HepG2 (cell line): Measurements from ENCODE around the gene RIPOR3. TPM values are rescaled to one million over a fixed set of nuclear protein-coding genes. Genes with fewer than 3 reads are reported as not detected.

Experiments
- ATAC-seq: fragments of 200-7000 bp; cut with Tn5 transposase; 3 replicates; pipeline ENCODE4 v1.9.1; 2020; ENCODE audit warnings: mild to moderate bottlenecking, moderate library complexity
- BruUV-seq: library from RNA; stranded (reverse); fragments of 400-500 nt; replicated peaks from 2 replicates; lab custom pipeline; 2021; lab: Mats Ljungman, UMichigan
- CTCF ChIA-PET: fragments of 300-600 bp; formaldehyde crosslinking; extraction: SDS; loops from one replicate; lab custom pipeline; 2021; ENCODE audit warnings: low total read pairs, inconsistent platforms, low intra/inter-chr PET ratio; lab: Yijun Ruan, JAX
- POLR2A ChIA-PET: fragments of 350-600 bp; sonication (Branson Sonifier 250); formaldehyde crosslinking; loops from one replicate; lab custom pipeline; 2020; ENCODE audit warnings: antibody characterized with exemption, inconsistent platforms; lab: Yijun Ruan, JAX
- DNase-seq: peaks from one replicate; pipeline ENCODE4 v3.0.0-alpha.2; 2015; ENCODE audit warnings: low spot score
- FAIRE-seq: peaks from 3 replicates; lab custom pipeline; 2011; peaks lifted over from hg19 to GRCh38; lab: Jason Lieb, UNC
- H2AFZ ChIP-seq: one replicate; pipeline ENCODE4 v1.6.1; 2011; ENCODE audit warnings: low read length, inconsistent platforms
- H3K27ac ChIP-seq: fragments of 300-600 bp; 3 replicates; pipeline ENCODE4 v1.8.0; 2011; ENCODE audit warnings: mixed run types, mild to moderate bottlenecking, mixed read lengths, low read length, inconsistent platforms; ENCODE audit not compliant: insufficient read depth; ENCODE audit errors: extremely low read length
- H3K27me3 ChIP-seq, 2 experiments: fragments of 200-600 bp in 1 of 2; 2 replicates in 1 of 2; 3 replicates in 1 of 2; pipeline versions ENCODE4 v1.6.0 to v1.8.0; 2011; ENCODE audit warnings: low read length in 2 of 2, mild to moderate bottlenecking in 2 of 2, moderate library complexity in 2 of 2, inconsistent platforms in 1 of 2; ENCODE audit not compliant: insufficient read depth in 2 of 2, control insufficient read depth in 1 of 2
- H3K36me3 ChIP-seq, 2 experiments: fragments of 200-600 bp in 1 of 2; replicated peaks in 1 of 2; 2 replicates in 1 of 2; 3 replicates in 1 of 2; pipeline versions ENCODE4 v1.5.1 to v1.8.0; 2011; ENCODE audit warnings: low read length in 2 of 2, inconsistent platforms in 1 of 2; ENCODE audit not compliant: insufficient read depth in 2 of 2, control insufficient read depth in 1 of 2
- H3K4me1 ChIP-seq: 2 replicates; pipeline ENCODE4 v1.5.1; 2012; ENCODE audit warnings: low read length, inconsistent platforms; ENCODE audit not compliant: insufficient read depth
- H3K4me2 ChIP-seq: 2 replicates; pipeline ENCODE4 v1.6.0; 2011; ENCODE audit warnings: low read depth, low read length, inconsistent platforms
- H3K4me3 ChIP-seq, 3 experiments: fragments of 200-600 bp in 1 of 3; sonication (generic), shearing (Covaris generic) in 1 of 3; replicated peaks in 1 of 3; 2 replicates each; pipeline ENCODE4 v1.5.1; 2011 to 2016; ENCODE audit warnings: low read length in 3 of 3, inconsistent platforms in 2 of 3, low read depth in 2 of 3, mild to moderate bottlenecking in 2 of 3, control low read depth in 1 of 3, mixed read lengths in 1 of 3; ENCODE audit not compliant: insufficient read depth in 1 of 3
- H3K79me2 ChIP-seq: one replicate; pipeline ENCODE4 v1.6.1; 2011; ENCODE audit warnings: low read length, inconsistent platforms; ENCODE audit not compliant: insufficient read depth
- H3K9ac ChIP-seq: 2 replicates; pipeline ENCODE4 v1.6.0; 2011; ENCODE audit warnings: mild to moderate bottlenecking, low read depth, low read length, inconsistent platforms; ENCODE audit not compliant: insufficient read depth
- H3K9me3 ChIP-seq: 2 replicates; pipeline ENCODE4 v1.5.1; 2012; ENCODE audit warnings: mild to moderate bottlenecking, low read length
- H4K20me1 ChIP-seq: 2 replicates; pipeline ENCODE4 v1.6.0; 2011; ENCODE audit warnings: inconsistent platforms, mild to moderate bottlenecking, low read length, moderate library complexity; ENCODE audit not compliant: insufficient read depth
- BRCA1 ChIP-seq: sonication (generic); formaldehyde crosslinking; IDR thresholded peaks from 2 replicates; pipeline ENCODE4 v1.4.0; 2020; ENCODE audit warnings: missing genetic modification reagents
- RBAK ChIP-seq: sonication (generic); formaldehyde crosslinking; IDR thresholded peaks from 2 replicates; pipeline ENCODE4 v1.5.1; 2020; ENCODE audit warnings: mild to moderate bottlenecking, missing genetic modification reagents
- TARDBP ChIP-seq: sonication (generic); formaldehyde crosslinking; IDR thresholded peaks from 2 replicates; pipeline ENCODE4 v1.8.0; 2022; ENCODE audit warnings: mild to moderate bottlenecking, missing genetic modification reagents
- ZNF207 ChIP-seq: fragments of 450-650 bp; IDR thresholded peaks from 2 replicates; pipeline ENCODE4 v1.6.1; 2016; ENCODE audit warnings: antibody characterized with exemption, borderline replicate concordance
- ZNF652 ChIP-seq: IDR thresholded peaks from 2 replicates; pipeline ENCODE4 v1.6.1; 2016; ENCODE audit warnings: low read depth, borderline replicate concordance
- ZNF660 ChIP-seq: sonication (generic); formaldehyde crosslinking; IDR thresholded peaks from 2 replicates; pipeline ENCODE4 v1.5.1; 2020; ENCODE audit warnings: mild to moderate bottlenecking, low read depth, missing genetic modification reagents, borderline replicate concordance
- ZNF678 ChIP-seq: sonication (generic); formaldehyde crosslinking; IDR thresholded peaks from 2 replicates; pipeline ENCODE4 v1.4.0; 2020; ENCODE audit warnings: mild to moderate bottlenecking, missing genetic modification reagents
- ZNF841 ChIP-seq: sonication (generic); formaldehyde crosslinking; IDR thresholded peaks from 2 replicates; pipeline ENCODE4 v1.8.1; 2023; ENCODE audit warnings: missing genetic modification reagents, borderline replicate concordance
- WGBS: methylation state at CpG from one replicate; pipeline ENCODE4 v1.1.6; 2017; ENCODE audit warnings: low lambda C conversion rate; 5-methylcytosine and 5-hydroxymethylcytosine counted together
- in situ Hi-C: cut with HindIII; loops from 2 replicates; pipeline ENCODE4 v1.10.0; 2017; ENCODE audit warnings: low pct_unique_long_range_greater_than_20kb; ENCODE audit not compliant: extremely low pct_ligation_motif_present
- intact Hi-C: fragments of 100-400 bp; cut with micrococcal nuclease; formaldehyde crosslinking; loops from one replicate; pipeline ENCODE4 v1.10.0; 2022; ENCODE audit not compliant: unreplicated experiment
- polyA plus RNA-seq, 8 experiments: library from polyadenylated mRNA; depleted of rRNA in 3 of 8; stranded (reverse) in 7 of 8; unstranded in 1 of 8; fragments of >200 nt; fragmentation: Illumina TruSeq in 4 of 8; extraction: Trizol in 4 of 8; gene quantifications; 2 replicates each; pipeline versions ENCODE4 v1.2.1 to v1.2.3, GENCODE V29; 2011 to 2016; ENCODE audit warnings: low read depth in 4 of 8, missing spikeins in 1 of 8, mixed read lengths in 1 of 8; ENCODE audit not compliant: insufficient read depth in 1 of 8
- total RNA-seq, 5 experiments: library from RNA; depleted of rRNA; stranded (reverse); fragments of >200 nt; fragmentation: Illumina TruSeq; extraction: Trizol; gene quantifications; 2 replicates each; pipeline ENCODE4 v1.2.3, GENCODE V29; 2016; ENCODE audit warnings: low read depth in 1 of 5
- TF ChIP-seq, protein P1 (sequence below): IDR thresholded peaks from 2 replicates; pipeline ENCODE4 v1.6.1; 2016; ENCODE audit warnings: low read depth
- TF ChIP-seq, protein P2 (sequence below): sonication (generic); formaldehyde crosslinking; conservative IDR thresholded peaks from 2 replicates; pipeline ENCODE4 v1.4.0; 2020; ENCODE audit warnings: missing genetic modification reagents
- TF ChIP-seq, protein P3 (sequence below): sonication (generic); formaldehyde crosslinking; IDR thresholded peaks from 2 replicates; pipeline ENCODE4 v1.5.0; 2020; ENCODE audit warnings: mild to moderate bottlenecking, missing genetic modification reagents
- TF ChIP-seq, protein P4 (sequence below): sonication (generic); formaldehyde crosslinking; IDR thresholded peaks from 2 replicates; pipeline ENCODE4 v1.4.0; 2020; ENCODE audit warnings: missing genetic modification reagents
- TF ChIP-seq, protein P5 (sequence below): sonication (generic); formaldehyde crosslinking; IDR thresholded peaks from 2 replicates; pipeline ENCODE4 v1.9.0; 2021; ENCODE audit warnings: missing genetic modification reagents, borderline replicate concordance

Gene RIPOR3
- total and polyA plus RNA-seq, 2 of the 13 experiments (the other 11 are each of a cell fraction or from before 2014, with no cell fraction given) = 0.18 TPM; not detected in 1

DNA sequence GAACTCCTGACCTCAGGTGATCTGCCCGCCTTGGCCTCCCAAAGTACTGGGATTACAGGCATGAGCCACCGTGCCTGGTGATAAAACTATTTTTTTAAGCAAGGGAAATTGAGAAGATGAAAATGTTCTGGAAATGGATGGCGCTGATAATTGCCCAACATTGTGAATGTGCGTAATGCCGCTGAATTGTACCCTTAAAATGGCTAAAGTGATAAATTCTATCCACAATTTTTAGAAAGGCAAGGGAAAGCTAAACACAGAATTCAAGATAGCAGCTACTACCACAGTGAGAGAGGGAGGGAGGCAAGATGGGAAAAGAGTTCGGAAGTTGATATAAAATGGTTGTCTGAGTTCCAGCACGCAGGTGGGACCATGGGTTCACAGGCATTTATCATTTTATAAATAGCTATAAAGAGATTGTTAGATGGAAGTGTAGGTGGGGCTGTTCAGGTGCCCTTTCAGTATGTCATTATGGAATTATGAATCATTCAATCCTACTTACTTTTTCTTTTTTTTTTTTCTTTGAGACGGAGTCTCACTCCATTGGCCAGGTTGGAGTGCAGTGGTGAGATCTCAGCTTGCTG, 8.3 kb downstream of the RIPOR3 start (continued):
- TF ChIP-seq, protein P1, sequence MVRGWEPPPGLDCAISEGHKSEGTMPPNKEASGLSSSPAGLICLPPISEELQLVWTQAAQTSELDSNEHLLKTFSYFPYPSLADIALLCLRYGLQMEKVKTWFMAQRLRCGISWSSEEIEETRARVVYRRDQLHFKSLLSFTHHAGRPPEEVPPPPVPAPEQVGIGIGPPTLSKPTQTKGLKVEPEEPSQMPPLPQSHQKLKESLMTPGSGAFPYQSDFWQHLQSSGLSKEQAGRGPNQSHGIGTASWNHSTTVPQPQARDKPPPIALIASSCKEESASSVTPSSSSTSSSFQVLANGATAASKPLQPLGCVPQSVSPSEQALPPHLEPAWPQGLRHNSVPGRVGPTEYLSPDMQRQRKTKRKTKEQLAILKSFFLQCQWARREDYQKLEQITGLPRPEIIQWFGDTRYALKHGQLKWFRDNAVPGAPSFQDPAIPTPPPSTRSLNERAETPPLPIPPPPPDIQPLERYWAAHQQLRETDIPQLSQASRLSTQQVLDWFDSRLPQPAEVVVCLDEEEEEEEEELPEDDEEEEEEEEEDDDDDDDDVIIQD (CRISPR knock-in tag) = no peak
- no peak for TF ChIP-seq ZNF678 (CRISPR knock-in tag)
- no peak for TF ChIP-seq BRCA1 (CRISPR knock-in tag)
- TF ChIP-seq, all 625 proteins: peak for 0

DNA sequence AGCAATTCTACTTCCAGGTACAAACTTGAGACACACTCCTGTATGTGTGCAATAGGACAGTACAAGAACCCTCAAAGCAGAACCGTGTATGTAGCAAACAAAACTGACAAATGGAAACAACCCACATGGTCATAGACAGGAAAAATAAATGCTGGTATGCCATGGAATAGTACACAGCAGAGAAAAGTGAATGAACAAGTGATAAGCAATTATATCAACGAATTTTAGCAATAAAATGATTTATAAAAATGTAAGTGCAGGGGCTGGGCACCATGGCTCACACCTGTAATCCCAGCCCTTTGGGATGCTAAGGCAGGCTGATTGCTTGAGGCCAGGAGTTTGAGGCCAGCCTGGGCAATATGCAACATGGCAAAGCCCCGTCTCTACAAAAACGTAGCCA, 9.3 kb downstream of the RIPOR3 start:
- FAIRE-seq (no peak), DNase-seq (no peak), ATAC-seq (no peak)
- Histone ChIP-seq H3K27ac (no peak overlapping the region), H4K20me1 (no peaks in the 10 kb centered on the region), H3K4me1 (peaks cover 45% of the 10 kb centered on the region), H3K27me3 (no peaks in the 10 kb centered on the region), H3K4me3 (no peak overlapping the region), H3K9ac (no peak overlapping the region), H3K36me3 (no peaks in the 10 kb centered on the region), H3K9me3 (no peaks in the 10 kb centered on the region), H2AFZ (no peak overlapping the region), H3K4me2 (no peak overlapping the region), H3K79me2 (no peaks in the 10 kb centered on the region)
- POLR2A ChIA-PET = no interaction called here
- WGBS = 32% methylated on average over 4 of the region's 4 CpGs
- in situ Hi-C loops = no loop called here
- CTCF ChIA-PET = no interaction called here
- intact Hi-C loops = no loop called here
- no TSS peak for BruUV-seq
- TF ChIP-seq ZNF841 (no peak), TARDBP (CRISPR knock-in tag) (no peak), RBAK (CRISPR knock-in tag) (no peak), ZNF660 (no peak), ZNF652 (CRISPR knock-in tag) (no peak), ZNF207 (no peak)
- TF ChIP-seq, protein P2, sequence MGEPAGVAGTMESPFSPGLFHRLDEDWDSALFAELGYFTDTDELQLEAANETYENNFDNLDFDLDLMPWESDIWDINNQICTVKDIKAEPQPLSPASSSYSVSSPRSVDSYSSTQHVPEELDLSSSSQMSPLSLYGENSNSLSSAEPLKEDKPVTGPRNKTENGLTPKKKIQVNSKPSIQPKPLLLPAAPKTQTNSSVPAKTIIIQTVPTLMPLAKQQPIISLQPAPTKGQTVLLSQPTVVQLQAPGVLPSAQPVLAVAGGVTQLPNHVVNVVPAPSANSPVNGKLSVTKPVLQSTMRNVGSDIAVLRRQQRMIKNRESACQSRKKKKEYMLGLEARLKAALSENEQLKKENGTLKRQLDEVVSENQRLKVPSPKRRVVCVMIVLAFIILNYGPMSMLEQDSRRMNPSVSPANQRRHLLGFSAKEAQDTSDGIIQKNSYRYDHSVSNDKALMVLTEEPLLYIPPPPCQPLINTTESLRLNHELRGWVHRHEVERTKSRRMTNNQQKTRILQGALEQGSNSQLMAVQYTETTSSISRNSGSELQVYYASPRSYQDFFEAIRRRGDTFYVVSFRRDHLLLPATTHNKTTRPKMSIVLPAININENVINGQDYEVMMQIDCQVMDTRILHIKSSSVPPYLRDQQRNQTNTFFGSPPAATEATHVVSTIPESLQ (CRISPR knock-in tag) = no peak
- TF ChIP-seq, protein P3, sequence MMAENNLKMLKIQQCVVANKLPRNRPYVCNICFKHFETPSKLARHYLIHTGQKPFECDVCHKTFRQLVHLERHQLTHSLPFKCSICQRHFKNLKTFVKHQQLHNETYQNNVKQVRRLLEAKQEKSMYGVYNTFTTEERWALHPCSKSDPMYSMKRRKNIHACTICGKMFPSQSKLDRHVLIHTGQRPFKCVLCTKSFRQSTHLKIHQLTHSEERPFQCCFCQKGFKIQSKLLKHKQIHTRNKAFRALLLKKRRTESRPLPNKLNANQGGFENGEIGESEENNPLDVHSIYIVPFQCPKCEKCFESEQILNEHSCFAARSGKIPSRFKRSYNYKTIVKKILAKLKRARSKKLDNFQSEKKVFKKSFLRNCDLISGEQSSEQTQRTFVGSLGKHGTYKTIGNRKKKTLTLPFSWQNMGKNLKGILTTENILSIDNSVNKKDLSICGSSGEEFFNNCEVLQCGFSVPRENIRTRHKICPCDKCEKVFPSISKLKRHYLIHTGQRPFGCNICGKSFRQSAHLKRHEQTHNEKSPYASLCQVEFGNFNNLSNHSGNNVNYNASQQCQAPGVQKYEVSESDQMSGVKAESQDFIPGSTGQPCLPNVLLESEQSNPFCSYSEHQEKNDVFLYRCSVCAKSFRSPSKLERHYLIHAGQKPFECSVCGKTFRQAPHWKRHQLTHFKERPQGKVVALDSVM (CRISPR knock-in tag) = 0 out of 2 replicates have a peak, but pooled peaks have one; percentile 9
- TF ChIP-seq, protein P4, sequence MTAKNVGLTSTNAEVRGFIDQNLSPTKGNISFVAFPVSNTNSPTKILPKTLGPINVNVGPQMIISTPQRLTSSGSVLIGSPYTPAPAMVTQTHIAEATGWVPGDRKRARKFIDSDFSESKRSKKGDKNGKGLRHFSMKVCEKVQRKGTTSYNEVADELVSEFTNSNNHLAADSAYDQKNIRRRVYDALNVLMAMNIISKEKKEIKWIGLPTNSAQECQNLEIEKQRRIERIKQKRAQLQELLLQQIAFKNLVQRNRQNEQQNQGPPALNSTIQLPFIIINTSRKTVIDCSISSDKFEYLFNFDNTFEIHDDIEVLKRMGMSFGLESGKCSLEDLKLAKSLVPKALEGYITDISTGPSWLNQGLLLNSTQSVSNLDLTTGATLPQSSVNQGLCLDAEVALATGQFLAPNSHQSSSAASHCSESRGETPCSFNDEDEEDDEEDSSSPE (CRISPR knock-in tag) = no peak
- TF ChIP-seq, protein P5, sequence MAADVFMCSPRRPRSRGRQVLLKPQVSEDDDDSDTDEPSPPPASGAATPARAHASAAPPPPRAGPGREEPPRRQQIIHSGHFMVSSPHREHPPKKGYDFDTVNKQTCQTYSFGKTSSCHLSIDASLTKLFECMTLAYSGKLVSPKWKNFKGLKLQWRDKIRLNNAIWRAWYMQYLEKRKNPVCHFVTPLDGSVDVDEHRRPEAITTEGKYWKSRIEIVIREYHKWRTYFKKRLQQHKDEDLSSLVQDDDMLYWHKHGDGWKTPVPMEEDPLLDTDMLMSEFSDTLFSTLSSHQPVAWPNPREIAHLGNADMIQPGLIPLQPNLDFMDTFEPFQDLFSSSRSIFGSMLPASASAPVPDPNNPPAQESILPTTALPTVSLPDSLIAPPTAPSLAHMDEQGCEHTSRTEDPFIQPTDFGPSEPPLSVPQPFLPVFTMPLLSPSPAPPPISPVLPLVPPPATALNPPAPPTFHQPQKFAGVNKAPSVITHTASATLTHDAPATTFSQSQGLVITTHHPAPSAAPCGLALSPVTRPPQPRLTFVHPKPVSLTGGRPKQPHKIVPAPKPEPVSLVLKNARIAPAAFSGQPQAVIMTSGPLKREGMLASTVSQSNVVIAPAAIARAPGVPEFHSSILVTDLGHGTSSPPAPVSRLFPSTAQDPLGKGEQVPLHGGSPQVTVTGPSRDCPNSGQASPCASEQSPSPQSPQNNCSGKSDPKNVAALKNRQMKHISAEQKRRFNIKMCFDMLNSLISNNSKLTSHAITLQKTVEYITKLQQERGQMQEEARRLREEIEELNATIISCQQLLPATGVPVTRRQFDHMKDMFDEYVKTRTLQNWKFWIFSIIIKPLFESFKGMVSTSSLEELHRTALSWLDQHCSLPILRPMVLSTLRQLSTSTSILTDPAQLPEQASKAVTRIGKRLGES (CRISPR knock-in tag) = no peak
